Heart right ventricle (tissue), 16 donors: ENCODE measurements around the gene PIK3CB. TPM values are rescaled to one million over a fixed set of nuclear protein-coding genes. Genes with fewer than 3 reads are reported as not detected.

Experiments
- ATAC-seq, 8 donors: fragments of 200-7000 bp; cut with Tn5 transposase; one replicate each; pipeline ENCODE4 v1.9.1; 2020; ENCODE audit warnings: mild to moderate bottlenecking in 8 of 8, moderate library complexity in 8 of 8, moderate number of reproducible peaks in 1 of 8
- DNase-seq, 2 donors: peaks; one replicate each; pipeline ENCODE4 v3.0.0-alpha.2; 2020
- H3K27ac ChIP-seq, 10 donors: fragments of 200-600 bp; sonication (generic) in 2 of 10; one replicate each; pipeline versions ENCODE4 v1.5.0 to v1.8.0; 2020 to 2022; ENCODE audit warnings: mild to moderate bottlenecking in 3 of 10
- H3K27me3 ChIP-seq, 7 donors: fragments of 200-600 bp; one replicate each; pipeline ENCODE4 v1.8.0; 2021 to 2022; ENCODE audit warnings: mild to moderate bottlenecking in 2 of 7
- H3K36me3 ChIP-seq, 9 donors: fragments of 200-600 bp; sonication (generic) in 1 of 9; one replicate each; pipeline versions ENCODE4 v1.5.0 to v1.8.0; 2020 to 2022; ENCODE audit warnings: mild to moderate bottlenecking in 2 of 9
- H3K4me1 ChIP-seq, 9 donors: fragments of 200-600 bp; sonication (generic) in 1 of 9; one replicate each; pipeline versions ENCODE4 v1.5.0 to v1.8.0; 2020 to 2022; ENCODE audit warnings: mild to moderate bottlenecking in 4 of 9
- H3K4me3 ChIP-seq, 10 donors: fragments of 200-600 bp; sonication (generic) in 2 of 10; one replicate each; pipeline versions ENCODE4 v1.5.0 to v1.8.0; 2020 to 2022; ENCODE audit warnings: mild to moderate bottlenecking in 7 of 10, moderate library complexity in 2 of 10
- H3K9me3 ChIP-seq, 11 donors: fragments of 200-600 bp in 10 of 11; sonication (generic) in 2 of 11; one replicate each; pipeline versions ENCODE4 v1.5.0 to v1.8.0; 2013 to 2022; ENCODE audit warnings: mild to moderate bottlenecking in 2 of 11, control low read depth in 1 of 11, moderate library complexity in 1 of 11
- CTCF ChIP-seq, 9 donors: fragments of 200-600 bp; sonication (generic) in 2 of 9; IDR thresholded peaks; one replicate each; pipeline versions ENCODE4 v1.5.0 to v1.8.0; 2021 to 2022; ENCODE audit warnings: antibody characterized with exemption in 9 of 9, mild to moderate bottlenecking in 5 of 9, moderate library complexity in 1 of 9
- WGBS, 2 donors: extraction: QIAGEN DNeasy Blood & Tissue Kit; methylation state at CpG; one replicate each; pipeline ENCODE4 v1.1.7; 2013; ENCODE audit warnings: inconsistent platforms in 1 of 2; 5-methylcytosine and 5-hydroxymethylcytosine counted together
- intact Hi-C, 10 donors: fragments of 100-400 bp; cut with DNase I; formaldehyde crosslinking; loops; one replicate each; pipeline versions ENCODE4 v1.11.1 to v1.14.2; 2022
- polyA plus RNA-seq, 2 donors: library from polyadenylated mRNA; stranded (reverse); fragments of 200-250 nt; gene quantifications; one replicate each; pipeline ENCODE4 v1.2.3, GENCODE V29; 2013
- total RNA-seq, 10 donors: library from RNA; stranded (reverse); fragmentation: NEBNext Ultra II Directional in 3 of 10; extraction: Animal tissue kit (Norgen Biotek cat#: 25700) in 3 of 10; gene quantifications; one replicate each; pipeline versions ENCODE4 v1.2.1 to v1.2.4, GENCODE V29; 2021 to 2023
- donor health status: Arrhythmogenic right ventricular cardiomyopathy.
- donor health status: ischemic (EF 13 %, LVEDD 7.1; RV severe dilation, severe dysfunction).
- donor health status: healthy with polysubstance abuse.
- donor health status: DM: no; HTN: yes; CAD: no.
- donor health status: DM: no; HTN: no; CAD: no.
- donor health status: ischemic (EF 25% LVEDD 6.9; RV normal size, moderate dysfunction).
- donor health status: ischemic (EF 25% LVEDD 5.7; RV mildly dilated, moderate dysfunction).
- donor health status: healthy.
- donor health status: DM: yes; HTN: yes; CAD: no.
- donor health status: Ischemic cardiomyopathy.
- donor health status: ischemic (EF 35%, LVEDD 5.7; RV mildly dilated, moderate dysfunction).
- donor health status: nonischemic (EF 11% LVEDD 7.7; RV severe dilation, severe dysfunction).
- donor health status: DM: yes; HTN: yes; CAD: no.
- donor health status: PGD.
- donor health status: ischemic (EF 29% LVEDD 5.4; RV normal size, mild dysfunction).
- donor health status: nonischemic (EF 23%, LVEDD 6.1; RV moderate dilation, normal function).

The PIK3CB gene
- total and polyA plus RNA-seq, 12 donors: 8.1 to 45.7 (median 29.3) TPM

- H3K4me3 ChIP-seq: no peak overlapping the region
- no peaks in the 10 kb centered on the region for H3K4me1 ChIP-seq
- TF ChIP-seq CTCF (IDR thresholded peaks at IDR 0.05): no peak
- WGBS, 2 donors: 96 to 100% methylated on average over 1 of the region's 1 CpG
- peaks cover 0 to 70% (median 10%) of the 10 kb centered on the region in 9 donors for H3K36me3 ChIP-seq
- intact Hi-C loops: loop anchor here in 2 of 10 donors (5.0 to 10.0 kb wide), 2 partner anchors 129 to 212 kb away; partner anchors contain the start of gene PIK3CB (in 1 of the 2)
- DNase-seq (no peak), ATAC-seq (no peak)
- H3K9me3 ChIP-seq: no peaks in the 10 kb centered on the region
- H3K27ac ChIP-seq: no peak overlapping the region
- H3K27me3 ChIP-seq: no peaks in the 10 kb centered on the region
Measured at GRCh38 chr3:138705675-138706074, 129.1 kb downstream of the PIK3CB start.

- TF ChIP-seq CTCF (IDR thresholded peaks at IDR 0.05): no peak
- H3K4me1 ChIP-seq: peaks cover 0 to 4% (median 0%) of the 10 kb centered on the region in 9 donors
- intact Hi-C loops: loop anchor here in 3 of 10 donors (5.0 to 10.0 kb wide), 3 partner anchors 102 to 220 kb away; partner anchors contain the start of genes CEP70 (in 1 of the 3) and PIK3CB (in 1 of the 3)
- peaks cover 0 to 81% (median 10%) of the 10 kb centered on the region in 9 donors for H3K36me3 ChIP-seq
- H3K27me3 ChIP-seq: no peaks in the 10 kb centered on the region
- H3K9me3 ChIP-seq: peaks cover 0 to 4% (median 0%) of the 10 kb centered on the region in 11 donors
- DNase-seq (no peak), ATAC-seq (no peak)
- no peak overlapping the region for H3K4me3 ChIP-seq
- H3K27ac ChIP-seq: no peak overlapping the region
- 88 to 94% methylated on average over 1 of the region's 1 CpG for WGBS, 2 donors
Measured at GRCh38 chr3:138696666-138697370, 137.9 kb downstream of the PIK3CB start.

GRCh38 chr3:138694287-138695007 is 140.3 kb downstream of the PIK3CB start:
- TF ChIP-seq CTCF (IDR thresholded peaks at IDR 0.05): no peak
- no peak for DNase-seq
- peaks cover 0 to 80% (median 10%) of the 10 kb centered on the region in 9 donors for H3K36me3 ChIP-seq
- intact Hi-C loops: loop anchor here in 3 of 10 donors (5.0 to 10.0 kb wide), 3 partner anchors 100 to 223 kb away; partner anchors contain the start of genes CEP70 (in 1 of the 3) and PIK3CB (in 1 of the 3)
- H3K27me3 ChIP-seq: no peaks in the 10 kb centered on the region
- no peak overlapping the region for H3K4me3 ChIP-seq
- peaks cover 0 to 4% (median 0%) of the 10 kb centered on the region in 9 donors for H3K4me1 ChIP-seq
- no peak overlapping the region for H3K27ac ChIP-seq
- peaks cover 0 to 3% (median 0%) of the 10 kb centered on the region in 11 donors for H3K9me3 ChIP-seq
- WGBS, 2 donors: 77 to 87% methylated on average over 8 of the region's 8 CpGs
- ATAC-seq: no peak

GRCh38 chr3:138692152-138692551 is 142.6 kb downstream of the PIK3CB start:
- H3K9me3 ChIP-seq: no peaks in the 10 kb centered on the region
- no peaks in the 10 kb centered on the region for H3K27me3 ChIP-seq
- no peak for ATAC-seq
- H3K4me1 ChIP-seq: peaks cover 0 to 8% (median 0%) of the 10 kb centered on the region in 9 donors
- peaks cover 0 to 80% (median 9%) of the 10 kb centered on the region in 9 donors for H3K36me3 ChIP-seq
- no peak overlapping the region for H3K4me3 ChIP-seq
- no peak overlapping the region for H3K27ac ChIP-seq
- 88 to 90% methylated on average over 3 of the region's 3 CpGs for WGBS, 2 donors
- TF ChIP-seq CTCF (IDR thresholded peaks at IDR 0.05): no peak
- no peak for DNase-seq
- intact Hi-C loops: loop anchor here in 2 of 10 donors (10.0 kb wide), 2 partner anchors 97 to 143 kb away; partner anchors contain the start of genes CEP70 (in 1 of the 2) and PIK3CB (in 1 of the 2)
